GM21786 (cell line): ENCODE data around the gene IL7R.

Source experiments
- ATAC-seq: cut with Tn5 transposase; IDR thresholded peaks from one replicate; pipeline ENCODE4 v1.9.1; 2021; ENCODE audit not compliant: unreplicated experiment

The IL7R gene

DNA sequence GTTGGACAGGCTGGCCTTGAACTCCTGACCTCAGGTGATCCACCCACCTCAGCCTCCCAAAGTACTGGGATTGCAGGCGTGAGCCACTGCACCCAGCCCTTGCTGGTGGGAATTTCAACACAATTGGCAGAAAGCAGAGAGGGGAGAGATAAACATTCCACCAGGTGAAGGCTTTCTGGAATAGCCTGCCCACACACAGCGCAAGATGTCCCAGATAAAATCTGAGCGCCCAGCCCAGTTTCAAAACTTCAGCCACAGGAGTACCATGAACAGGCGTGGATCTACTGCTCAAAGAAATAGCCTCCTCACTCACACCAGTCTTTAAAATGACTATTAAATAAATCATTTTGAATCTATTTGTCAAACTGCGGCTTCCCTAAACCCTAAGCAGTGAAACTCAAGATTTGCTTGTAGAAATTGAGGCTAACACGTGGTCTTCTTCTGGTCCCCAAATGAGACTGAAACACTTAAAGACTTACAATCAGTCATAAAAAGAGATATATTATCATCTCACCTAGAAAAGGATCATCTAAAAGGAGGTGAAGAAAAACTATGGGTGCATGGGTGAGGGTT, 47.0 kb downstream of the IL7R start:
- ATAC-seq, result no peak

DNA sequence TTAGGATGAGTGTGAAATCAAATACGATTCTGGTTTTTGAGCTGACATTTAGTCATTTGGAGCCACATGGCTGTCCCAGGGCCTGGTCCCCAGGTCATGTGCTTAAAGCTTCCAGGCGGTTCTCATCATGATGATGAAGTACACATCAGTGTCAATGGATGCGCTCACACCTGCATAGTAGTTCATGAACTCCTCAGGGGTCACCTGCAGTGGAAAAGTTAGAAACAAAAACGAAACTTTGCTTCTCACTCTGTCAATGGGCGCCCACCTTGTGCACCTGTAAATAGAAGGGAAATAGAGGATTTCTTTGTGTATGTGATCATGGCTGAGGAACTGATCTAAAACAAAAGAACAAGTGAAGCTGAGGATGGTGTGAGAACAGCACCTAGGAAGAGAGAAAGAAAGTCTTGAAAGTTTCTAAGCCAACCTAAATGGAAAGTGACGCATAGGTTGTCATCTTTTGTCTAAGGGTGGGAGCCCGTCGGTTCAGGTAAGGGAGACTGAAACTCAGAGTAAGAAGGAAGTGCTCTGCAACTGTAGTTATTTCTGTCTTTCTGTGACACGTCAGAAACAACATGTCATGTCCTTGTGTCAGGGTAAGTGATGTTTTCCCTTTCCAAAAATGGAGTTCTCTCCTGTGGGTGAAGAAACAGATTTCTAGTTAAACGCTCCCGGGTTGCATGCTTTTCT, 47.9 kb downstream of the IL7R start:
- ATAC-seq, result peak; percentile 56

DNA sequence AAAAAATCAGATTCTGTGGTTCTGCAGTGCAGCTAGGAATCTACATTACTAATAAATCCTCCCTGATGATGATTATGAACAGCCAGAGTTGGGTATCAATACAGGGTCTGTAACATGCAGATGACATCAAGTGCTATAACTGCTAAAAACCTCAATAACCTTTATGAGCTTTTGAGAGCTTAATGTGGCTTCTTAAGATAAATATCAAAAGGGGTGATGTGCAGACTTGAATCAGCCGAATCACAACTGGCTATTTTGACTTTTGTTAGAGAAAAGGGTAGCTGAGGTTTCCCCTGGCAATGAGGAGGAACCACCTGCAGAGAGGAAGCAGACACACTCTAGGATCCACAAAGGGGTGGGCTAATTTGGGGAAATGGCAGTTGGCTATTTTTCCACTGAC, 51.5 kb downstream of the IL7R start:
- no peak for ATAC-seq

DNA sequence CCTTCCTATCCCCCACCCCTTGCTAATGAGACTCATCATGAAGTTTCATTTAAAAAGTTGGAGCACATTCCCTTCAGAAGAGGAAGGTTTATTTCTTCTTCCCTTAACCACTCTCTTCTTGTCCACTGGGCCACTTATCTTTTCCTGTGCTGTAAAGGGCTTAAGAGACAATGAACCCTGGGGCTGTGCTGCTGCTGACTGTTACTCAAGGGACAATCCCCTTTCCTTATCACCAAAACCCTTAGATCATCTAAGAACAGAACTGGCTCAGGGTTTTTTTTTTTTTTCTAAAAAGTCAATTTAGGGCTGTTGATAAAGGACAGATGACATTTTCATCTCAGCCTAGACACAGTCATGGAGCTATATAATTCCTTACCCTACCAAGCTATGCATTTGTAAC, 52.1 kb downstream of the IL7R start:
- no peak for ATAC-seq

DNA sequence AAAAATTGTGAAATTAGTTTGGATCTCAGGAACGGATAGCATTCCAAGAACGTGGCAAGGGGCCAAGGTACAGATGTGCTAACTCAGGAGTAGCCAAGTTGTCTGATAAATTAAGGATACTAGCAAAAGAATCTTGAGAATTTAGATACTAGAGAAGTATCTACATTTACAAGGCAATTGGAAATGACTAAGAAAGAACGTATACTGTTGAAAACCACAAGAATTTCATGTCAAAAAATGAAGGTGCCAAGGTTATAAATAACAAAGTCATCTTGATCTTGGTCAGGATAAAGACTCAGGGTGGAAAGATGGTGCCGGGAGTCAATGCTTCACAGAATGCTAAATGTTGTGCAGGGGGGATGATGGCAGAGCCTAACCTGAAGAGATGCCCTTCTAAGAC, 62.5 kb downstream of the IL7R start:
- ATAC-seq, result no peak

DNA sequence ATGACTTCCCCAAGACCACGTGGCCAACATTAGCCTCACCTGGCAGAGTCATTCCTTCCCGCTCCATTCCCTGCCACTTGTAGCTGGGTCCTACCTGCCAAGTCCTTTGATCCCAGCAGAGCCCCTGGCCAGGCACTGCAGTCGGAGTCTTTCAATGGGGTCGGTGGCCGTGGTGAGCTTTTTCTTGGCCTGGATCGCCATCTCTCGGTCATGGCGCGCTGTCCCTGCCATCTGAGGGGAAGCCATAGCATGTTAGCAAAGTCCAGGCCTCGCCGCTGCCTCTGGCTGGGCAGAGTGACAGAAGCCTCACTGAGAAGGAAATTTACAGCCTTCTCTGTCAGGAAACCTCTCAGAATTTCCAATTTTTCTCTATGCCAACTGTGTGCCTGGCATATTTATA, 64.2 kb downstream of the IL7R start:
- no peak for ATAC-seq

DNA sequence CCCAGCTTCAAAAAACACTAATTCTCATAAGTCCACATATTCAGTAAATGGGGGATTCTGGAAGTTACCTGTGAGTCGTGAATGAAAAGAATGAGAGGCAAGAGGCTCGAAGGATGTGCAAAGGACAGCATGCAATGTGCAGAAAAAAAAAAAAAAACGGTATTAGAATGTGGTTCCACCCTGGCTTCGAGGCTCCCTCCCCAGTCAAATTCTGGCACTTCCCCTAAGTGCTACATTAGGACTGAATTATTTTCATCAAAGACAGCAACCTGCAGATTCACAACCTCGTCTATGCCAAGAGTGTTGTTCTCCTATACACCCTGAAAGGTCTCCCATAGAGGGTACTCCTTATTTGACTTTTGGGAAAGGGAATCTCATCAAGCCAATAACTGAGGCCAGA, 65.2 kb downstream of the IL7R start:
- ATAC-seq, result no peak

DNA sequence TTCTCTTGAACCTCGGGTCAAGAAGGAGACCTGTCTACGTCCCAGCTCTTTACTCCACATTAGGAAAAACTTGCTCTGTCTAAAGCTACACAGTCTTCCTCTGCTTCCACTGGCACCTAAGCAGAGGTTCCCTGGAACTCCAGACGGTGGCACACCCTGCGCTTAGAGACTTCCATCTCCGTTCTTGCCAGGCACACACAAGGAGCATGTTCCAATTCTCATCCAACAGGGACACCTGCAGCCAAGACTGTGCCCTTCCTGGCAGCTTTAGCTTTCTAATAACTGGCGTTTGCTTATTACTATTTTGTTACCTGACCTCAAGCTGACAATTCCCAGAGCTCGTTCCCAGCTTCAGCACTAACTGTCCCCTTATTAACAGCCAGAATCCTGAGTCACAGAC, 65.8 kb downstream of the IL7R start:
- no peak for ATAC-seq

DNA sequence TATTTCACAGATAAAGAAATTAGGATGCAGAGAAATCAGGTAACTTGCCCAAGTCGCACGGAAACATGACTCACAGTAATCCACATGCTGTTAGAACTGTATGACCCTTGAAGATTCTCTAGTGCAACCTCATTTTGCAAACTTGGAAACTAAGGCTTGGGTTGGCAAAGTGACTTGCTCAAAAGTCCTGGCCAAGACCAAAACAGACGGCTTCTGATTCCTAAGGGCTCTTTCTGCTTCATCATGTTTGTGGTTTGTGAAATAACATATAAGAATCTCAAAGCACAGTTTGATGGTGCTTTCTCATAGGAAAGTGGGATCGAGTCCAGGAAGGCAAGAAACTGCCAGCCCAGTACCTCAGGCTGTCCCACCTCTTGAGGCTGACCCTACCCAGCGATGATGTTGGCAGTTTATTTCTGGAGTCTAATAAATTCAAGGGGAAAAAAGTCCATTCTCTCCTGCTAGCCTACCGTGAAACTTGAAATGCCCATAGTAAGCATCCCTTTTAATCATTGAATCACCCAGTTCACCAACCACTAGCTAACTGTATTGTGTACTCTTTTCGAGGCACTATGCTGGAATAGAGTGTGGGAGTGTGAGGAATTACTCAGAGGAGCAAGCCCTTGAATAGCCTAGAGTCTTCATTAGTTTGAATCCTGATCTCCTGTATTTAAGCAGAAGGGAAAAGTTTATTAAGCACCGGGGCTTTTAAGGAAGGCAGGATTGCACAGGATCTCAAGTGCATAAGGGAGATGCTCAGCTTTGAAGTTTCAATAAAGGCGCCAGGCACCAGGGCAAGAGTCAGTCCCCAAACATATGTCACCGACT, 67.6 kb downstream of the IL7R start:
- ATAC-seq, result no peak

DNA sequence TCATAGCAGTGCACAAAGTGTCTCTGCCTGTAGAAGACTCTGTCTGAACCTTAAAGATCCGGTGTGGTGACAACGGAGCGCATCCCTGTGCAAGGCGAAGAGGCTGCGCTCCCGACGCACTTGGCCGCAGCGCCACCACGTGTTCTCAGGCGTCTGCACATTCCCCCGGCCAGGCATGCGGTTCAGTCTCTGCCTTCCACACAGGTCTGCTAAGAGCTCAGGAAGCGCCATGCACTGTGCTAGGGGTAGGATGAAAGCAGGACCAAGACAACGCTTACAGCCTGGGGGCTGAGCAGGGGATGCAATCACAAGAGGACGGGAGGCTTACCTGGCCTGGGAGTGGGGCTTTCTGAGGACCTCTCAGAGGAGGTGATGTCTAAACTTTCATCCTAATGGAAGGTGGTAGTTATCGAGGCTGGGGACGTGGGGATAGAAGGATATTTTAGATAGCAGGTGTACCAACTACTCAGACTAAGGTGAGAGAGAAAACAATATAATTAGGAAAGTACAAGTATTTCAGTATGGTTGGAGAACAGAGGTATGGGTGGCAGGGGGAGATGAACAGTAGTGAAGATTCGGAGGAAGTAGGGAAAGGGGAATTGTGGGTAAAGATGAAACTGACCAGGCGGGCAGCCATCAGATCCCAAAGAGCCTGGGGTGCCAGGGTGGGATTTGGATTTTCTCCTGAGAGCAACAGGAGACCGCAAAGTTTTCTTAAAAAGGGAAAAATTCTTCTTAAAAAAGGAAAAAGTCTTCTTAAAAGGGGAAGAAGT, 68.4 kb downstream of the IL7R start:
- ATAC-seq, result peak; percentile 60

DNA sequence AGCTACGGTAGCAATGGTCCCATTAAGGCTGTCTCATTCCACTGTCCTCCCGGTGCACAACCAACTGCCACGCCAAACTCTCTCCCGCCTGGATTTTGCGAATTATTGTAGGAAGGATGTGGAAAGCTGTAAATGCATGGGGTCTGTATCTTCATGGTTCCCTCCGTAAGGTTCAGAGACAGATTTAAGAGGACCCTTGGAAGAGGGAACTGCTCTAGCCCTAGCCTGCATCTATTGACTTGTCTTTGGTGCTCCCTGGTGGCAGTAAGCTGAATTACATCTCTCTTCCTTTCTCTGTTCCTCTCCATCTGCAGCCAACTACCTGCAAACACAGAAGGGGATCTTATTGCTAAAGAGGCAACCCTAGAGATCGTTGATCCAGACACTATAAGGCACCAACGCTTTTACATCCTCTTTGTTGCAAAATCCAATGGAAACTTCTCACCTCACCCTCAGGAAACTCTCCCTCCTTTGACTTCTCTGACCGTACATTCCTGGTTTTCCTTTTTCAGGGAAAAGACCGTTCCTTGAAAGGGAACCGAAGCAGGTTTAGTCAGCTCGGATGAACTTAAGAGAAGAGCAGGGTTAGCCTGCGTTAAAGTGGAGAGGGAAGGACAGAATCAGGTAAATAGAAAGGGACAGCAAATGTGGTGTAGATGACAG, 69.8 kb downstream of the IL7R start:
- ATAC-seq, result peak; percentile 62
